CD4-positive, CD25-positive, alpha-beta regulatory T cell (primary cell): ENCODE results near the gene PTPA. TPM values are rescaled to one million over a fixed set of nuclear protein-coding genes. Genes with fewer than 3 reads are reported as not detected.
A peak's percentile ranks its signal among the peaks of the same experiment; 100 is the strongest.

Experiments
- ATAC-seq, 2 donors: fragments of 150-1000 bp; cut with Tn5 transposase; one replicate each; pipeline ENCODE4 v1.10.0; 2021; ENCODE audit warnings: low read depth in 2 of 2, moderate number of reproducible peaks in 2 of 2, moderate library complexity in 1 of 2
- DNase-seq, 3 donors: peaks; one replicate each; pipeline versions ENCODE4 v3.0.0 to v3.0.0-alpha.2; 2012 to 2022; ENCODE audit warnings: mixed read lengths in 1 of 3
- H3K27ac ChIP-seq: one replicate; pipeline ENCODE4 v1.7.0; 2013; ENCODE audit warnings: mild to moderate bottlenecking, low read length; ENCODE audit not compliant: insufficient read depth, poor library complexity, severe bottlenecking
- H3K27me3 ChIP-seq: one replicate; pipeline ENCODE4 v1.7.0; 2013; ENCODE audit warnings: low read length; ENCODE audit not compliant: control insufficient read depth, insufficient read depth
- H3K36me3 ChIP-seq: one replicate; pipeline ENCODE4 v1.7.0; 2013; ENCODE audit warnings: mild to moderate bottlenecking, low read length, moderate library complexity; ENCODE audit not compliant: control insufficient read depth, insufficient read depth
- H3K4me1 ChIP-seq: 2 replicates; pipeline ENCODE4 v1.7.0; 2013; ENCODE audit warnings: mild to moderate bottlenecking, low read length; ENCODE audit not compliant: insufficient read depth, control insufficient read depth, poor library complexity, severe bottlenecking
- H3K4me3 ChIP-seq: one replicate; pipeline ENCODE4 v1.7.0; 2013; ENCODE audit warnings: low read depth, mild to moderate bottlenecking, low read length, moderate library complexity
- H3K9me3 ChIP-seq, 2 experiments: 1 replicate in 1 of 2; 2 replicates in 1 of 2; pipeline ENCODE4 v1.7.0; 2013; ENCODE audit warnings: low read length in 2 of 2, mild to moderate bottlenecking in 1 of 2, moderate library complexity in 1 of 2; ENCODE audit not compliant: control insufficient read depth in 2 of 2
- H3K27ac Mint-ChIP-seq, 3 donors: one replicate each; pipeline ENCODE4 v1.8.0; 2020 to 2022; ENCODE audit warnings: mild to moderate bottlenecking in 3 of 3, mixed read lengths in 3 of 3, moderate library complexity in 2 of 3
- H3K27me3 Mint-ChIP-seq: one replicate; pipeline ENCODE4 v1.8.0; 2022; ENCODE audit warnings: mild to moderate bottlenecking, mixed read lengths
- H3K36me3 Mint-ChIP-seq: one replicate; pipeline ENCODE4 v1.8.0; 2020; ENCODE audit warnings: mixed read lengths
- H3K4me1 Mint-ChIP-seq, 4 donors: one replicate each; pipeline ENCODE4 v1.8.0; 2020 to 2022; ENCODE audit warnings: mixed read lengths in 4 of 4, mild to moderate bottlenecking in 1 of 4
- H3K4me3 Mint-ChIP-seq, 4 donors: one replicate each; pipeline ENCODE4 v1.8.0; 2020 to 2022; ENCODE audit warnings: mild to moderate bottlenecking in 4 of 4, mixed read lengths in 4 of 4, moderate library complexity in 3 of 4
- H3K9me3 Mint-ChIP-seq, 7 donors: one replicate each; pipeline ENCODE4 v1.8.0; 2020 to 2022; ENCODE audit warnings: mixed read lengths in 7 of 7, mild to moderate bottlenecking in 3 of 7, moderate library complexity in 2 of 7
- polyA plus RNA-seq, 4 donors: library from polyadenylated mRNA; unstranded; fragments of 300-500 nt; fragmentation: Illumina TruSeq; gene quantifications; one replicate each; pipeline ENCODE4 v1.2.3, GENCODE V29; 2021
- total RNA-seq: library from RNA; stranded (reverse); gene quantifications from one replicate; pipeline ENCODE4 v1.2.3, GENCODE V29; 2022

The PTPA gene
- total and polyA plus RNA-seq, 5 donors from 2014 or later, result 12.9 to 53.7 (median 16.7) TPM

GRCh38 chr9:129136446-129137035, 25.3 kb downstream of the PTPA start:
- H3K4me1 ChIP-seq, result peaks cover 25% of the 10 kb centered on the region
- no peaks in the 10 kb centered on the region for H3K27me3 Mint-ChIP-seq
- H3K27me3 ChIP-seq, result no peaks in the 10 kb centered on the region
- peaks cover 22% of the 10 kb centered on the region for H3K36me3 Mint-ChIP-seq
- H3K4me1 Mint-ChIP-seq, result peaks cover 4 to 29% (median 18%) of the 10 kb centered on the region in 4 donors
- no peak for ATAC-seq
- H3K4me3 ChIP-seq, result no peak overlapping the region
- no peak for DNase-seq
- H3K27ac Mint-ChIP-seq, result no peak overlapping the region
- H3K9me3 ChIP-seq, result no peaks in the 10 kb centered on the region
- H3K4me3 Mint-ChIP-seq, result no peak overlapping the region
- H3K27ac ChIP-seq, result no peak overlapping the region
- no peaks in the 10 kb centered on the region for H3K9me3 Mint-ChIP-seq
- H3K36me3 ChIP-seq, result peaks cover 28% of the 10 kb centered on the region

DNA sequence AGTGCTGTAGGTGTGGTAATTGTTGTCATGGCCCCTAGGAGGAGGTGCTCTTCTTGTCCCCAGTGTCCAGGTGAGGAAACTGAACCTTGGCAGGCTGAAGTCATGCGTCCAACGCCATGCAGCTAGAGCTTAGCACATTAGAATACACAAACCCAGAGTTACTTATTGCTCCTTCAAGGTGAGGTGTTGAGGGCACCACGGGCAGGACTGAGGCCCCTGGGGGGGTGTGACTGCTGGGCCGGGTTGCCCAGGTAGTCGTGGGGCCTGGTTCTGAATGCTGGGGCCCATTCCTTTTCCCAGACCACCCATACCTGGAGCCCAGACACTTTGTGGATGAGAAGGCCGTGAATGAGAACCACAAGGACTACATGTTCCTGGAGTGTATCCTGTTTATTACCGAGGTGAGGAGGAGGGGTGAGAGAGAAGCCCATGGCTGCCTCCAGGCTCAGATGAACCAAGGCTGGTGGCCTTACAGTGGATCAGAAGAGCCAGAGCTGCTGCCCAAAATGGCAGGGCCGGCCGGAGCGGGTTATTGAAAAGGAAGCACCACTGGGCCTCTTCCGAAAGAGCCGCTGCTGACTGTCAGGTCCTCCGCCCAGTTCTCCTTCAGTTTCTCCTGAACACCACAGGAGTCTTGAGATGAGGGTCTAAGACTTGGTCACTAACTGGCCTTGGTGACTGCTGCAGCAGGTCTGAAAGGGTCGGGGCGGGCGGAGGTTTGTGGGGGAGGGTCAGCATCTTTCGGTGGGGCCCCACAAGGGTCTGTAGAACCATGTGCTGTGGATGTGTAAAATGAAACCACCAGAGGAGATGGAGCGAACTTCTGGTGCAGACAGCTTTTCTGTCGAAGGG, 26.3 kb downstream of the PTPA start:
- Histone ChIP-seq H3K27ac (no peak overlapping the region), H3K4me1 (peaks cover 32% of the 10 kb centered on the region), H3K36me3 (peaks cover 28% of the 10 kb centered on the region), H3K4me3 (no peak overlapping the region), H3K9me3 (no peaks in the 10 kb centered on the region), H3K27me3 (no peaks in the 10 kb centered on the region)
- DNase-seq, result no peak
- peaks cover 4 to 30% (median 13%) of the 10 kb centered on the region in 4 donors for H3K4me1 Mint-ChIP-seq
- ATAC-seq, result no peak
- H3K4me3 Mint-ChIP-seq, result peak overlapping the region in 2 of 4 donors; percentile 62 to 66
- H3K27ac Mint-ChIP-seq, result no peak overlapping the region
- H3K36me3 Mint-ChIP-seq, result peaks cover 17% of the 10 kb centered on the region
- H3K9me3 Mint-ChIP-seq, result no peaks in the 10 kb centered on the region
- no peaks in the 10 kb centered on the region for H3K27me3 Mint-ChIP-seq

- DNase-seq (no peak), ATAC-seq (no peak)
- no peak overlapping the region for H3K27ac ChIP-seq
- no peak overlapping the region for H3K4me3 ChIP-seq
- peaks cover 29% of the 10 kb centered on the region for H3K36me3 ChIP-seq
- Mint-ChIP-seq H3K36me3 (peaks cover 22% of the 10 kb centered on the region), H3K9me3 (no peaks in the 10 kb centered on the region), H3K4me3 (peak overlapping the region in 1 of 4 donors; percentile 66), H3K27ac (no peak overlapping the region), H3K27me3 (no peaks in the 10 kb centered on the region), H3K4me1 (peaks cover 8 to 35% (median 18%) of the 10 kb centered on the region in 4 donors)
- peaks cover 36% of the 10 kb centered on the region for H3K4me1 ChIP-seq
- no peaks in the 10 kb centered on the region for H3K27me3 ChIP-seq
- H3K9me3 ChIP-seq, result no peaks in the 10 kb centered on the region
Measured at GRCh38 chr9:129138144-129138462, 26.9 kb downstream of the PTPA start.

DNA sequence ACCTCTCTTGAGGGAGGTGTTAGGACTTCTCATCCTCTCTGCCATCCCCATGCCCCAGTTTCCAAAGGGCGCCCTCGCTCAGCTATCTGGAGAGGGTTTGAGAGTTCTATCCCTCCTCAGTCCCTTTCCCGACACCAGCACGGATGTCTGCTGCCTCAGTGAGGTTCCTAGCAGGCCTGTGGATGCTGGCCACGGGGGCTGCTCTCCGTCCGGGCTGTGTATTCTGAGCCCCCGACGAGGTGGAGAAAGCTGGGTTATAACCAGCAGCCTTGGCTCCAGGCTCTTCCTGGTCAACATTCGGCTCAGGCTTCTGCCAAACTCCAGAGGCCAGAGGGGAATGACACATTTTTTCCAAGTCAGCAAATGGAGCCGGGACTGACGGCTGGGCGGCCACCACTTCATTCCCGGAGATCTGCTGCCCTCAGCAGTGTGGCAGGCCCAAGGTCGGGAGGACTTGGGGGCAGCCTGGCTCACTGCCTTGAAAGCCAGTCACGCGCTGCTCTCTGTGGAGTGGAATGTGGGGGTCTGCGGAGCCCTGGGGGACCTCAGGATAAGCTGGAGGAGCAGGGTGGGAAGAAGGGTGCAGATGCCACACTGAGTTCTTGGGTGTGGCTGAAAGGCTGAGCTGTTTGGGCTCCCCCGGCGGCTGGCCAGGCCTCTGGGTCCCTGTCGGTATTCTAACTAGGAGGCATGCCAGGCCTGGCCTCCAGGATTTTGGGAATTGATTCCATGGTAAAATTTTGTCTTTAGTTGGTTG, 27.4 kb downstream of the PTPA start:
- peaks cover 20% of the 10 kb centered on the region for H3K36me3 Mint-ChIP-seq
- H3K27ac Mint-ChIP-seq, result peak overlapping the region; percentile 94 to 99 (median 94)
- no peaks in the 10 kb centered on the region for H3K9me3 ChIP-seq
- H3K27me3 ChIP-seq, result no peaks in the 10 kb centered on the region
- H3K36me3 ChIP-seq, result peaks cover 28% of the 10 kb centered on the region
- no peak overlapping the region for H3K27ac ChIP-seq
- ATAC-seq, result no peak
- DNase-seq, result no peak
- H3K4me3 ChIP-seq, result no peak overlapping the region
- H3K4me1 ChIP-seq, result peaks cover 36% of the 10 kb centered on the region
- peak overlapping the region; percentile 82 to 98 (median 90) for H3K4me3 Mint-ChIP-seq
- no peaks in the 10 kb centered on the region for H3K27me3 Mint-ChIP-seq
- H3K4me1 Mint-ChIP-seq, result peaks cover 8 to 36% (median 18%) of the 10 kb centered on the region in 4 donors
- no peaks in the 10 kb centered on the region for H3K9me3 Mint-ChIP-seq

- ATAC-seq (peak; percentile 68 to 69), DNase-seq (peak; percentile 68 to 88 (median 79))
- Histone ChIP-seq H3K9me3 (no peaks in the 10 kb centered on the region), H3K4me3 (peak overlapping the region; percentile 82), H3K27ac (peak overlapping the region; percentile 90), H3K36me3 (peaks cover 31% of the 10 kb centered on the region), H3K27me3 (no peaks in the 10 kb centered on the region), H3K4me1 (peaks cover 36% of the 10 kb centered on the region)
- Mint-ChIP-seq H3K36me3 (peaks cover 20% of the 10 kb centered on the region), H3K27me3 (no peaks in the 10 kb centered on the region), H3K4me3 (peak overlapping the region; percentile 82 to 98 (median 90)), H3K4me1 (peaks cover 8 to 36% (median 17%) of the 10 kb centered on the region in 4 donors), H3K9me3 (no peaks in the 10 kb centered on the region), H3K27ac (peak overlapping the region; percentile 94 to 99 (median 94))
Measured at GRCh38 chr9:129139233-129139992, 28.2 kb downstream of the PTPA start.

DNA sequence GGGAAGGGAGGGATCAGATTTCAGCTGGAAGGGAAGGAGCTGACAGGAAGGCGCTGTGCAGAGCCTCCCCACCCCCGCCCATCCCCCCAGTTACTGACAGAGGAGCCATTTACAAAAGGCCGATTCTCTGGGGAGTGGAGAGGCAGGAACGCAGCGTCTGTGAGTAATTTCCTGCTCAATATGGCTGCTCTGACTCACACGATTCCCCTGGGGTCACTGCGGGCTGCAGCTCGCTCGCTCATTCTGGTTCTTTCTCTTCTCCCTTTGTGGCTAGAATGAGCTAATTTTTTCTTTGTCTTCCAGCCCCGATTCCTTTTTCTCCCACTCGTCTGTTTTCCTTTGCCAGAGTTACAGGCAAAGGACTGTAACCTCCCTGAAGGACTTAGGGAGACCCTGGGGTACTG, 28.8 kb downstream of the PTPA start:
- no peaks in the 10 kb centered on the region for H3K27me3 Mint-ChIP-seq
- DNase-seq (peak; percentile 70 to 91 (median 71)), ATAC-seq (peak; percentile 83 to 87)
- peak overlapping the region; percentile 90 for H3K27ac ChIP-seq
- H3K4me3 Mint-ChIP-seq, result peak overlapping the region; percentile 82 to 98 (median 90)
- no peaks in the 10 kb centered on the region for H3K9me3 ChIP-seq
- no peaks in the 10 kb centered on the region for H3K9me3 Mint-ChIP-seq
- peak overlapping the region; percentile 82 for H3K4me3 ChIP-seq
- H3K4me1 ChIP-seq, result peaks cover 36% of the 10 kb centered on the region
- H3K4me1 Mint-ChIP-seq, result peaks cover 8 to 36% (median 17%) of the 10 kb centered on the region in 4 donors
- peaks cover 20% of the 10 kb centered on the region for H3K36me3 Mint-ChIP-seq
- H3K27ac Mint-ChIP-seq, result peak overlapping the region; percentile 79 to 99 (median 94)
- no peaks in the 10 kb centered on the region for H3K27me3 ChIP-seq
- peaks cover 27% of the 10 kb centered on the region for H3K36me3 ChIP-seq
